Upper lobe of left lung (tissue), 4 donors: ENCODE measurements around the gene ZNF438.

ENCODE experiments used
- CTCF ChIP-seq, 6 experiments: fragments of 450-650 bp in 4 of 6; fragments of 200-600 bp in 2 of 6; sonication (generic) in 2 of 6; IDR thresholded peaks; one replicate each; pipeline ENCODE4 v1.5.1; 2016 to 2019; ENCODE audit warnings: antibody characterized with exemption in 6 of 6
- EP300 ChIP-seq, 4 donors: sonication (generic); formaldehyde crosslinking; IDR thresholded peaks; one replicate each; pipeline ENCODE4 v1.5.1; 2017; ENCODE audit warnings: antibody characterized with exemption in 4 of 4, control low read depth in 2 of 4
- POLR2AphosphoS5 ChIP-seq, 2 donors: sonication (generic); formaldehyde crosslinking; IDR thresholded peaks; one replicate each; pipeline ENCODE4 v1.5.1; 2017; ENCODE audit warnings: antibody characterized with exemption in 2 of 2

GRCh38 chr10:30967650-30968410 lies 63.8 kb downstream of the ZNF438 start:
- no peak for TF ChIP-seq EP300 (IDR thresholded peaks at IDR 0.05)
- TF ChIP-seq CTCF (IDR thresholded peaks at IDR 0.05) = no peak
- TF ChIP-seq POLR2AphosphoS5 (IDR thresholded peaks at IDR 0.05) = no peak
